OCI-LY1 (cell line): ENCODE results near the gene SLC22A4.

Source experiments
- CTCF ChIP-seq: fragments of 200-600 bp; sonication (generic), shearing (Covaris generic); IDR thresholded peaks from 2 replicates; pipeline ENCODE4 v1.5.1; 2017; ENCODE audit warnings: mild to moderate bottlenecking, antibody characterized with exemption, low read length, moderate library complexity, mixed read lengths
- EZH2 ChIP-seq: fragments of 200-600 bp; sonication (generic), shearing (Covaris generic); IDR thresholded peaks from 2 replicates; pipeline ENCODE4 v1.8.0; 2017; ENCODE audit warnings: borderline replicate concordance, mixed run types, mild to moderate bottlenecking, antibody characterized with exemption, low read length, moderate library complexity, mixed read lengths

- TF ChIP-seq CTCF (no peak), EZH2 (no peak)
Observed at GRCh38 chr5:132322266-132322665, 28.1 kb downstream of the SLC22A4 start.
